Astrocyte (in vitro differentiated cells and primary cell): ENCODE results near the gene RGN. TPM values are rescaled to one million over a fixed set of nuclear protein-coding genes. Genes with fewer than 3 reads are reported as not detected.
A peak's percentile ranks its signal among the peaks of the same experiment; 100 is the strongest.

ENCODE experiments used
- DNase-seq: peaks from one replicate; pipeline ENCODE4 v3.0.0-alpha.2; 2010; ENCODE audit warnings: low read depth
- FAIRE-seq: peaks from 2 replicates; lab custom pipeline; 2011; peaks lifted over from hg19 to GRCh38; lab: Jason Lieb, UNC
- H2AFZ ChIP-seq: 2 replicates; pipeline ENCODE4 v1.6.0; 2012; ENCODE audit warnings: low read depth, low read length, inconsistent platforms
- H3K27ac ChIP-seq: 2 replicates; pipeline ENCODE4 v1.5.1; 2011; ENCODE audit warnings: low read depth, low read length, inconsistent platforms
- H3K27me3 ChIP-seq: 2 replicates; pipeline ENCODE4 v1.6.0; 2011; ENCODE audit warnings: low read length, inconsistent platforms; ENCODE audit not compliant: insufficient read depth
- H3K36me3 ChIP-seq: 2 replicates; pipeline ENCODE4 v1.5.1; 2011; ENCODE audit warnings: low read length, inconsistent platforms; ENCODE audit not compliant: insufficient read depth
- H3K4me1 ChIP-seq: 2 replicates; pipeline ENCODE4 v1.5.1; 2011; ENCODE audit warnings: low read length, inconsistent platforms; ENCODE audit not compliant: insufficient read depth
- H3K4me2 ChIP-seq: 2 replicates; pipeline ENCODE4 v1.6.0; 2012; ENCODE audit warnings: low read length, inconsistent platforms
- H3K4me3 ChIP-seq: 2 replicates; pipeline ENCODE4 v1.5.1; 2011; ENCODE audit warnings: low read depth, mild to moderate bottlenecking, low read length, inconsistent platforms; ENCODE audit not compliant: insufficient read depth
- H3K79me2 ChIP-seq: 2 replicates; pipeline ENCODE4 v1.6.0; 2012; ENCODE audit warnings: mild to moderate bottlenecking, low read length, inconsistent platforms; ENCODE audit not compliant: insufficient read depth
- H3K9ac ChIP-seq: 2 replicates; pipeline ENCODE4 v1.6.0; 2012; ENCODE audit warnings: mild to moderate bottlenecking, low read length, inconsistent platforms
- H3K9me3 ChIP-seq: 2 replicates; pipeline ENCODE4 v1.5.1; 2012; ENCODE audit warnings: low read depth, mild to moderate bottlenecking, low read length, inconsistent platforms; ENCODE audit not compliant: insufficient read depth
- H4K20me1 ChIP-seq: 2 replicates; pipeline ENCODE4 v1.6.0; 2012; ENCODE audit warnings: low read length, inconsistent platforms; ENCODE audit not compliant: insufficient read depth
- H3K27ac Mint-ChIP-seq: one replicate; pipeline ENCODE4 v1.8.0; 2021; ENCODE audit warnings: mild to moderate bottlenecking, mixed read lengths; ENCODE audit not compliant: unreplicated experiment
- H3K27me3 Mint-ChIP-seq: one replicate; pipeline ENCODE4 v1.8.0; 2021; ENCODE audit warnings: low read depth, mixed read lengths; ENCODE audit not compliant: unreplicated experiment
- H3K36me3 Mint-ChIP-seq: one replicate; pipeline ENCODE4 v1.8.0; 2021; ENCODE audit warnings: low read depth, mixed read lengths; ENCODE audit not compliant: unreplicated experiment
- H3K4me1 Mint-ChIP-seq: one replicate; pipeline ENCODE4 v1.8.0; 2021; ENCODE audit warnings: low read depth, mixed read lengths; ENCODE audit not compliant: unreplicated experiment
- H3K4me3 Mint-ChIP-seq: one replicate; pipeline ENCODE4 v1.8.0; 2021; ENCODE audit warnings: mild to moderate bottlenecking, moderate library complexity, mixed read lengths; ENCODE audit not compliant: unreplicated experiment
- H3K9me3 Mint-ChIP-seq: one replicate; pipeline ENCODE4 v1.8.0; 2021; ENCODE audit warnings: mild to moderate bottlenecking, mixed read lengths; ENCODE audit not compliant: unreplicated experiment
- CTCF ChIP-seq: IDR thresholded peaks from 2 replicates; pipeline ENCODE4 v1.5.1; 2011; ENCODE audit warnings: low read depth, mild to moderate bottlenecking, inconsistent platforms, low read length, moderate library complexity; ENCODE audit not compliant: insufficient read depth
- EZH2 ChIP-seq: IDR thresholded peaks from 2 replicates; pipeline ENCODE4 v1.6.1; 2012; ENCODE audit warnings: mild to moderate bottlenecking, low read length, inconsistent platforms; ENCODE audit not compliant: insufficient read depth
- total RNA-seq: library from RNA; stranded (reverse); gene quantifications from 2 replicates; pipeline ENCODE4 v1.2.1, GENCODE V29; 2021

The RGN gene
- total RNA-seq, 1 donor from 2014 or later: not detected

DNA sequence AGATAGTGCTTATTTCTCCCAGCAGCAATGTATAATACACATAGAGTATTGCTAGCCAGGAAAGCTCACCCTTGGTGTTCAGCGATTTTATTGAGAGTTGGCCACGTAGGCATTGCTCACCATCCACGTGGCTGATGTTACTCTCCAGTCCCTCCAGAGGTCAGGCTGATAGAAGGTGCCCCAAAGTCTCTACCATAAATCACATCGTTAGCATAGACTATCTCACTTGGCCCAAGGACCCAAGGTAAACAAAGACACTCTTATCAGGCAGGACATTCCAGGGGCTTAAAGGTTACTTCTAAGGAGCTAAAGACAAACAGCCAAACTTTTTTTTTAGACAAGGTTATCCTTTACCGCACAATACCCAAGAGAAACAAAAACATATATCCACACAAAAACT, 30.3 kb upstream of the RGN start:
- Histone ChIP-seq H3K27me3 (no peaks in the 10 kb centered on the region), H3K79me2 (no peaks in the 10 kb centered on the region), H3K9me3 (no peaks in the 10 kb centered on the region), H3K4me1 (no peaks in the 10 kb centered on the region), H3K4me3 (no peak overlapping the region), H3K36me3 (no peaks in the 10 kb centered on the region), H3K9ac (no peak overlapping the region), H3K27ac (no peak overlapping the region), H2AFZ (no peak overlapping the region), H4K20me1 (no peaks in the 10 kb centered on the region), H3K4me2 (no peak overlapping the region)
- Mint-ChIP-seq H3K27me3 (no peaks in the 10 kb centered on the region), H3K36me3 (peaks cover 10% of the 10 kb centered on the region), H3K4me3 (no peak overlapping the region), H3K27ac (no peak overlapping the region), H3K4me1 (no peaks in the 10 kb centered on the region), H3K9me3 (peaks cover 2% of the 10 kb centered on the region)
- peak; percentile 17 for FAIRE-seq
- DNase-seq: no peak
- TF ChIP-seq EZH2 (no peak), CTCF (no peak)

GRCh38 chrX:47059142-47059874, 18.9 kb upstream of the RGN start:
- H4K20me1 ChIP-seq: no peaks in the 10 kb centered on the region
- Mint-ChIP-seq H3K9me3 (no peaks in the 10 kb centered on the region), H3K4me1 (no peaks in the 10 kb centered on the region), H3K27ac (no peak overlapping the region), H3K36me3 (peaks cover 4% of the 10 kb centered on the region), H3K27me3 (no peaks in the 10 kb centered on the region), H3K4me3 (no peak overlapping the region)
- H3K4me1 ChIP-seq: no peaks in the 10 kb centered on the region
- no peak overlapping the region for H2AFZ ChIP-seq
- no peak overlapping the region for H3K4me3 ChIP-seq
- DNase-seq: no peak
- H3K27me3 ChIP-seq: no peaks in the 10 kb centered on the region
- H3K9ac ChIP-seq: no peak overlapping the region
- no peaks in the 10 kb centered on the region for H3K9me3 ChIP-seq
- no peaks in the 10 kb centered on the region for H3K79me2 ChIP-seq
- TF ChIP-seq EZH2 (no peak), CTCF (no peak)
- FAIRE-seq: no peak
- no peaks in the 10 kb centered on the region for H3K36me3 ChIP-seq
- no peak overlapping the region for H3K27ac ChIP-seq
- H3K4me2 ChIP-seq: no peak overlapping the region

- no peak overlapping the region for H3K27ac Mint-ChIP-seq
- peaks cover 4% of the 10 kb centered on the region for H3K36me3 Mint-ChIP-seq
Observed at GRCh38 chrX:47060708-47061107, 17.5 kb upstream of the RGN start.

More at GRCh38 chrX:47060708-47061107, 17.5 kb upstream of the RGN start:
- TF ChIP-seq CTCF: no peak
- TF ChIP-seq EZH2: no peak
- no peaks in the 10 kb centered on the region for H4K20me1 ChIP-seq
- no peak overlapping the region for H3K9ac ChIP-seq
- H3K27ac ChIP-seq: no peak overlapping the region
- peak; percentile 76 for FAIRE-seq
- Mint-ChIP-seq H3K4me3 (no peak overlapping the region), H3K9me3 (no peaks in the 10 kb centered on the region), H3K27me3 (no peaks in the 10 kb centered on the region), H3K4me1 (no peaks in the 10 kb centered on the region)
- H3K9me3 ChIP-seq: no peaks in the 10 kb centered on the region
- H3K4me3 ChIP-seq: no peak overlapping the region
- no peak overlapping the region for H2AFZ ChIP-seq
- no peak for DNase-seq
- no peaks in the 10 kb centered on the region for H3K4me1 ChIP-seq
- no peaks in the 10 kb centered on the region for H3K79me2 ChIP-seq
- H3K4me2 ChIP-seq: no peak overlapping the region
- H3K36me3 ChIP-seq: no peaks in the 10 kb centered on the region
- H3K27me3 ChIP-seq: no peaks in the 10 kb centered on the region
